ENCODE results near the gene PROM2. TPM values are rescaled to one million over a fixed set of nuclear protein-coding genes. Genes with fewer than 3 reads are reported as not detected.
"Not testable (repeated sequence)": the region's sequence is repeated elsewhere in the genome, so short reads cannot be mapped to it uniquely, and the experiment has no call there.

The PROM2 gene
- total RNA-seq, 1 donor from 2014 or later, result 1.2 TPM

- no peak for DNase-seq
These were observed 5.8 kb upstream of the PROM2 start for GRCh38 chr2:95268211-95269035.

GRCh38 chr2:95269036-95269680 is 5.1 kb upstream of the PROM2 start:
- no peak for DNase-seq

- DNase-seq, result not testable (repeated sequence)
These were observed 4.5 kb upstream of the PROM2 start for GRCh38 chr2:95269745-95270144.

GRCh38 chr2:95270541-95271081 is 3.6 kb upstream of the PROM2 start:
- no peak for DNase-seq

- DNase-seq, result no peak
These were observed 2.8 kb upstream of the PROM2 start for GRCh38 chr2:95271381-95271971.

- DNase-seq, result no peak
These were observed 1.9 kb upstream of the PROM2 start for GRCh38 chr2:95272299-95272751.

- DNase-seq, result no peak
These were observed 1.5 kb upstream of the PROM2 start for GRCh38 chr2:95272781-95273180.

- no peak for DNase-seq
These were observed 521 bp upstream of the PROM2 start for GRCh38 chr2:95273566-95274290.

GRCh38 chr2:95275151-95275515 is 884 bp downstream of the PROM2 start:
- DNase-seq, result no peak

- no peak for DNase-seq
These were observed 1.5 kb downstream of the PROM2 start for GRCh38 chr2:95275601-95276243.

GRCh38 chr2:95276244-95276887 is 2.1 kb downstream of the PROM2 start:
- DNase-seq, result no peak

GRCh38 chr2:95276888-95277245 is 2.6 kb downstream of the PROM2 start:
- no peak for DNase-seq

- DNase-seq, result no peak
These were observed 3.1 kb downstream of the PROM2 start for GRCh38 chr2:95277246-95277906.

GRCh38 chr2:95278051-95278471 is 3.8 kb downstream of the PROM2 start:
- DNase-seq, result no peak

- DNase-seq, result no peak
These were observed 4.5 kb downstream of the PROM2 start for GRCh38 chr2:95278637-95279225.

- DNase-seq, result no peak
These were observed 5.3 kb downstream of the PROM2 start for GRCh38 chr2:95279435-95280035.

GRCh38 chr2:95281071-95281470 is 6.8 kb downstream of the PROM2 start:
- no peak for DNase-seq

- DNase-seq, result no peak
These were observed 7.5 kb downstream of the PROM2 start for GRCh38 chr2:95281786-95282185.

- no peak for DNase-seq
These were observed 8.2 kb downstream of the PROM2 start for GRCh38 chr2:95282458-95282857.

- DNase-seq, result no peak
These were observed 9.3 kb downstream of the PROM2 start for GRCh38 chr2:95283562-95283961.

All from occipital lobe (tissue), 2 donors.